ENCODE measurements around the gene INPP5A.
"Not testable (repeated sequence)": the region's sequence is repeated elsewhere in the genome, so short reads cannot be mapped to it uniquely, and the experiment has no call there.

Gene INPP5A

DNA sequence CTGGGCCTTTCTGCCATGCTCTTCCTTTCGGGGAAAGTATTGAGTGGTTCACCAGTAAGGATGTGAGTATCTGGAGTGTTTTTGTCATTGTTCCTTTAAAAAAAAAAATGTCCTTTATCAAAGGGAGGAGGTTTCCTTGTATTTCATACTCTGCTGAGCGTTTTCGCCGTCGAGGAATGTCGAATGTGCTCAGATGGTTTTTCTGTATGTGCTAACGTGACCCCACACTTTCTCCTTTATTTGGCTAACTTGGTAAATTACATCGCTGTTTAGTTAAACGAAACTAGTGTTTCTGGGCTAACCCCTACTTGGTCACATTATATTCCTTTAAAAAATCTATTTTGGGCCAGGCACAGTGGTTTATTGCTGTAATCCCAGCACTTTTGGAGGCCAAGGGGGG, 45.9 kb downstream of the INPP5A start:
- no peak for FAIRE-seq

DNA sequence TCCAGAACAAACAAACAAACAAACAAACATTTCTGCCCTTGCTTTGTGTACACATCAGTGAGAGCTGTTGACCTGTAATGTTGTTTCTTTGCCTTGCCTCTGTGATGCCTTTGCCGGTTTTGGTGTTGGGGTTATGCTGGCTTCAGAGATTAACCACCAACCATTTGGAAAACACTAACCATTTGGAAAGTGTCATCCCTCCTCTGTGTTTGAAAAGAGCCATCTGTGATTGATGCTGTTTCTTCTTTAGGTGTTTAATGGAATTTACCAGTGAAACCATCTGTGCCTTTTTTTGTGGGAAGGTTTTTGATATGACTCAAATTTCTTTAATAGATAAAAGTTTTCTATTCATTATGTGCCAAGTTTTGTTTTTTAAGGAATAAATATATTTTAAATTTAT, 46.5 kb downstream of the INPP5A start:
- no peak for FAIRE-seq

DNA sequence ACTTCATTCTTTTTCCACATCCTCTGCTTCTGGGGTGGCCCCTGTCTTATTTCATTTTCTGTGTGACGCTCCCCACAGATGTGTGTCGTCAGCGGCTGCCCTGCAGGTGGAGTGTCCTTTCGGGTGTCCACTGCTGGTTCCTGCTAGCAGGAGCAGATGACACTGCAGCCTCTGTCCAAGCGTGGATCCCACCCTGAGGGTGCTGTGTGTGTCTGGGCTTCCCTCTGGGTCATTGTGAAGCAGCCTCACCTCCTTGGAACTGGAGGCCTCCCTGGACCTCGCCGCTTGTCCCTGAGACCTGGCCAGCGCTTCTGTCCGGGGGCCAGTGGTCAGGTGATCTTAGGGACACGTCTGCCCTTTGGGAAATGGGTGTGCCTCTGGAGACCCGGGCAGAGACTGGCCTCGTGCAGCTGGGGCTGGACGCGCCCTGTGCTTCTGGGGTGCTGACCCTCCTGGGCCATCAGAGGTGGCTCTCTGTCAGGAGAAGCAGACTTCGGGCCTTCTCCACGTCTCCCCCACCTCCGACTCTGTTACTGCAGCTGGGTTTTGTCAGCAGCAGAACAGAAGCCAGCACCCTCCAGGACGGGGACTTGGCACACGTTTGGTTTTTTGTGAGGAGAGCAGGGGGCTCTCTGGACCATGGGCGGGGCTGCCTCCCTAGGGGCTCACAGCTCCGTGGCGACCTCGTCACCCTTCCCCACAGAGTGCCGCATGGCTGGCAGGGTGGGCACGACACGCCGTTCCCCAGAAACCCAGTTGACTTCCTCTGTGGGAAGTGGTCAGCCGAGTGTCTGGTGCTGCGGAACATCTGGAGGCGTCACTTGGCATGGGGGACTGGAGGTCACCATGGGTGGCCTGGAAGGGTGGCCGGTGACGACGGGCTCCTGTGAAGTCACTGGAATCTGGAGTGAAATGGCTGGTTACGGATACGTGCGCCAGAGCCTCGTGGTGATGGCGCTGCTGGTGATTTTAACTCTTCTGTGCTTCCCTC, 48.4 kb downstream of the INPP5A start:
- FAIRE-seq, result no peak

DNA sequence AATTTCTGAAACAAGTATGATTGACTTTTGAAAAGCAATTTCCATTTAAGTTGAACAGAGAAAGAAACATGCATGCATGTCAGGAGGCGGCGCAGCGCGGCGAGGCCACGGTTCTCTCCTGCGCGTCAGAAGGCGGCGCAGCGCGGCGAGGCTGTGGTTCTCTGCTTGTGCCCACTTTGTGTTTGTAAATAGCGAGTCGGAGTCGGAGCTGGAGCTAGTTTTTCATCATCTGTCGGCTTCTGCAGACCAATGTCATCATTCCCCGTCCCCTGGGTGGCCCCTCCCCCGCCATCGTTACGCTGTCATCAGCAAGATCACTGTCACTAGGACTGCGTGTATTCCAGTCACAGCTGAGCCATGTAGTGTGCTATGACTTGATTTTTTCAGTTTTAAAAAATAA, 49.2 kb downstream of the INPP5A start:
- no peak for FAIRE-seq

GRCh38 chr10:132587175-132587574, 49.6 kb downstream of the INPP5A start:
- FAIRE-seq, result no peak

DNA sequence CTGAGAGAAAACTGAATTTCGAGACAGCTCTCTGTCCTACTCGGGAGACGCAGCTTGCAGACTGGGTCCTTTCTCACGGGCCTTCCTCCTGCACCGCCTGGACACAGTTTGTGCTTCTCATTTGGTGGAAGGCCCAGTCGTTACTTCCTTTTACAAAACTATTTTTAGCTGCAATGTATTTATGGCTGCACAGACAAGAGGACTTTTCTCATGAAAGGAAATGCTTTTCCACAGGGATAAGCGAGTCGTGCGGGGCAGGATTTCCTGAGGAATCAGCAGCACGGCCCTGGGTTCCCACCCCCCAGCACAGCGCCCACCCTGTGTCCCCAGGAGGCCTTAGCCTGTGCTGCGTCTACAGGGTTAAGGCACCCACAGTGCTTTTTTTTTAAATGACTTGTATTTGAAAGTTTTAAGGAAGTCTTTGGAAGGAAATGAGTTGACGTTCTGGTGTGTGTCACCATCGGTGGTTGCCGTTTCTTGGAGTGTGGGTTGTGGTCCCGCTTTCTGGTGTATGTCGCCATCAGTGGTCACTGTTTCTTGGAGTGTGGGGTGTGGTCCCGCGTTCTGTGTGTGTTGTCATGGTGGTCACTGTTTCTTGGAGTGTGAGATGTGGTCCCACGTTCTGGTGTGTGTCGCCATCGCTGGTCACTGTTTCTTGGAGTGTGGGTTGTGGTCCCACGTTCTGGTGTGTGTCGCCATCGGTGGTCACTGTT, 50.9 kb downstream of the INPP5A start:
- FAIRE-seq, result no peak

GRCh38 chr10:132589015-132589414, 51.4 kb downstream of the INPP5A start:
- FAIRE-seq, result no peak

DNA sequence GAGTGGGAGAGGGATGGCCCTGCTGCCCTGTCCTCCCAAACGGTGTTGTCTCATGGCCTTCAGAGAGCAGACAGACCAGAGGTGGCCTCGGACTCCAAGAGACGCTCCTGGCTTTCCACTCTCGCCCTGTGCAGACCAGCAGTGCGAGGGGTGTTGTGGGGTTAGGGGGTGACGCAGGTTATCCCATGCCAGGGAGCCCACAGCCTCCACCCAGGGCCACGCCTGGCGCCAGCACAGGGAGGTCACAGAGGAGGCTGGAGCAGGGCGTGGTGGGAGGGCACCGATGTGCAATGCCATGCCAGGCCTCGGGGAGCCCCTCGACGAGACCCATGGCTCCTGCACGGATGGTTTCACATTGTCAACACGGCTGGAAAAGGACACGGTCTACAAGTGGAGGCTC, 52.1 kb downstream of the INPP5A start:
- FAIRE-seq, result no peak

- no peak for FAIRE-seq
Measured at GRCh38 chr10:132590094-132590751, 52.6 kb downstream of the INPP5A start.

DNA sequence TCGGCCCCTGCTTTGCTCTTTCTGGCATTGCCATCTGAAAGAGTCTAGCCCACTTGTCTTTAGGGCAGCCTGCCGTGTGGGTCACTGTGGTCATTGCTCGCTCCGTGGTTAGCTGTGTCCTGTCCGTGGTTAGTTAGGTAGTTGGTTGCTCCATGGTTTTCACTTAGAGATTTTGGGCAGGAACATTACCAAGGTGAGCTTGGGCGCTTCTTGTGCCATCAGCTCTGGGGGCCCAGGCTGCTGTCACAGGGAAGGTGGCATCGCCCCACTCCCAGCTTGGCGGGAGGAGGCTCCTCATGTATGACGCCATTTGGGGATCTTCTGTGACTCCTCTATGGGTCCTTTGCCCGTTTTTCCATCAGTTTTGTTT, 53.1 kb downstream of the INPP5A start:
- no peak for FAIRE-seq

GRCh38 chr10:132591166-132591971, 53.8 kb downstream of the INPP5A start:
- no peak for FAIRE-seq

- no peak for FAIRE-seq
Measured at GRCh38 chr10:132592790-132593383, 55.3 kb downstream of the INPP5A start.

DNA sequence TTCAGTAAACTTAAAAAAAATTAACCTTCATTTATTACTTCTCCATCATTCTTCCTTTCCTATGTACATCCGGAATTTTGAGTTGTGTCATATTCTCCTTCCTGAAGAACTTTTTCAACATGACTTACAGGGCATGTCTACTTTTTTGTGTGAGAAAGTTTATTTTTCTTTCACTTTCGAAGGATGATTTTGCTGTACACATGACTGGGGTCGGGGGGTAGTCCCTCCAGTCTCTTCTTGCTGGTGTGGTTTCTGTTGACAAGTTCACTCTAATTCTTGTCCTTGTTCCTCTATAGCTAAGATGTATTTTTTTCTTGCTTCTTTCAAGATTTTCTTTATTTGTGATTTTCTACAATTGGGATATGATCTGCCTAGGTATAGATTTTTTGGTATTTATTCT, 55.8 kb downstream of the INPP5A start:
- no peak for FAIRE-seq

GRCh38 chr10:132593900-132594876, 56.6 kb downstream of the INPP5A start:
- FAIRE-seq, result no peak

- no peak for FAIRE-seq
Measured at GRCh38 chr10:132595021-132595420, 57.4 kb downstream of the INPP5A start.

DNA sequence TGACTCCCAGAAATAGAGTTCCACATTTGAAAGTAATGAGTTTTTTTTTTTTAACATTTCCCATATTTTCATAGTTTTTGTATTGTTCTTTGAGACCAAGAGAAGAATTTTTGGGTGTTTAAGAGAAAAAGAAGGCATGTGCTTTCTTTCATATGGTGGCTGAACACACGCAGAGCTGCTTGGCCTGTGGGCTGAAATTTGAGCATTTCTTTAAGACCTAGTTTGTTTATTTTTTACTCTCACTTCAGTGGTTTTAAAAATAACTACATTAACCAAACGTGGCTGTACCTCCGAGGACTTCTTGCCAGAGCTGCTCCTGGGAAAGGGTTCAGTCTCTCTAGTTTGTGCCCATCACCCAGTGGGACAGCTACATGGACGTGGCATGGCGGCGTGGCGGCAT, 58.3 kb downstream of the INPP5A start:
- FAIRE-seq, result no peak

GRCh38 chr10:132596742-132597279, 59.2 kb downstream of the INPP5A start:
- no peak for FAIRE-seq

DNA sequence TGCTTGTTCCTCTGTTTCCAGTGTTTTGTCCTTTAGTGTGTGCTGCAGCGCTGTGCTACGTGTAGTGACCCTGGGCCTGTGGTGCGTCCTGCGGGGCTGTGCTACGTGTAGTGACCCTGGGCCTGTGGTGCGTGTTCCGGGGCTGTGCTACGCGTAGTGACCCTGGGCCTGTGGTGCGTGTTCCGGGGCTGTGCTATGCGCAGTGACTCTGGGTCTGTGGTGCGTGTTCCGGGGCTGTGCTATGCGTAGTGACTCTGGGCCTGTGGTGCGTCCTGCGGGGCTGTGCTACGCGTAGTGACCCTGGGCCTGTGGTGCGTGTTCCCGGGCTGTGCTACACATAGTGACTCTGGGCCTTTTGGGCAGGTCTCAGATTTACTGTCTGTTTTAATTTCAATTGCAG, 60.1 kb downstream of the INPP5A start:
- FAIRE-seq, result no peak

DNA sequence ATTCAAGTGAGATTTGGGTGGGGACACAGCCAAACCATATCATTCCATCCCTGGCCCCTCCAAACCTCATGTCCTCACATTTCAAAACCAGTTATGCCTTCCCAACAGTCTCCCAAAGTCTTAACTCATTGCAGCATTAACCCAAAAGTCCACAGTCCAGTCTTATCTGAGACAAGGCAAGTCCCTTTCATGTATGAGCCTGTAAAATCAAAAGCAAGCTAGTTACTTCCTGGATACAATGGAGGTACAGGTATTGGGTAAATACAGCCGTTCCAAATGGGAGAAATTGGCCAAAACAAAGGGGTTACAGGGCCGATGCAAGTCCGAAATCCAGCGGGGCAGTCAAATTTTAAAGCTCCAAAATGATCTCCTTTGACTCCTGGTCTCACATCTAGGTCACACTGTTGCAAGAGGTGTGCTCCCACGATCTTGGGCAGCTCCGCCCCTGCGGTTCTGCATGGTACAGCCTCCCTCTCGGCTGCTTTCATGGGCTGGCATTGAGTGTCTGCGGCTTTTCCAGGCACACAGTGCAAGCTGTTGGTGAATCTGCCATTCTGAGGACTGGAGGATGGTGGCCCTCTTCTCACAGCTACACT, 61.5 kb downstream of the INPP5A start:
- not testable (repeated sequence) for FAIRE-seq

- no peak for FAIRE-seq
Measured at GRCh38 chr10:132599732-132600131, 62.1 kb downstream of the INPP5A start.
